HG02678 (cell line): ENCODE data around the gene SHLD1.

Experiments used
- ATAC-seq: cut with Tn5 transposase; IDR thresholded peaks from one replicate; pipeline ENCODE4 v1.9.1; 2021; ENCODE audit warnings: mild to moderate bottlenecking, moderate library complexity; ENCODE audit not compliant: unreplicated experiment

Gene SHLD1

DNA sequence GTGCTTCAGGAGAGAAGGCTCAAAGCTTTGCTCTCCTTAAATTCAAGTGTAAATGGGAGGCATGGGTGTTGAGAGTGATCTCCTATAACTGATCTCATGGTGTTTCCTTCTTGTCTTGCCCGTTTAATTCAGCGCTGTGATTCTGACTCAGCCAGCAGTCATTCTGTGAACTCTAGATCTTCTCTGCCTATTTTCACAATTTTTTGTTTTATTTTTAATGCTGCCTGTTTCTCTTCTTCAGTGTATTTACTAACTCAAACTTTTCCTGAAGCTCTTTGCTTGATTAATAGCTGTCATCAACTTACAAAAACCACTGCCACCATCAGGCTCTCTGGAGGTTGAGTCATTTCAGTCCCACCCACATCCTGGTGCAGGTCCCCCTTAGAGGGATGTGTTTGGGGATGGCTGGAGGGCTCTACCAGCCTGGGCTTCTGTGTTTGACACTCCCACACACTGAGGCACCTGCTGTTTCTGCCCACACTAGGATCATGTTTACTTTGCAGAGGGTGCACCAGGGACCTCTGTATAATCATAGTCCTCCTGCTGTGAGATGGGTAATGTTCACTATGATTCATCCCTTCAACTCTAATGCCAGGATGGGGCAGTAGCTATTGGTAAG is 94.0 kb downstream of the SHLD1 start:
- ATAC-seq, result peak; percentile 79

GRCh38 chr20:5845681-5846615 is 95.7 kb downstream of the SHLD1 start:
- ATAC-seq, result no peak

DNA sequence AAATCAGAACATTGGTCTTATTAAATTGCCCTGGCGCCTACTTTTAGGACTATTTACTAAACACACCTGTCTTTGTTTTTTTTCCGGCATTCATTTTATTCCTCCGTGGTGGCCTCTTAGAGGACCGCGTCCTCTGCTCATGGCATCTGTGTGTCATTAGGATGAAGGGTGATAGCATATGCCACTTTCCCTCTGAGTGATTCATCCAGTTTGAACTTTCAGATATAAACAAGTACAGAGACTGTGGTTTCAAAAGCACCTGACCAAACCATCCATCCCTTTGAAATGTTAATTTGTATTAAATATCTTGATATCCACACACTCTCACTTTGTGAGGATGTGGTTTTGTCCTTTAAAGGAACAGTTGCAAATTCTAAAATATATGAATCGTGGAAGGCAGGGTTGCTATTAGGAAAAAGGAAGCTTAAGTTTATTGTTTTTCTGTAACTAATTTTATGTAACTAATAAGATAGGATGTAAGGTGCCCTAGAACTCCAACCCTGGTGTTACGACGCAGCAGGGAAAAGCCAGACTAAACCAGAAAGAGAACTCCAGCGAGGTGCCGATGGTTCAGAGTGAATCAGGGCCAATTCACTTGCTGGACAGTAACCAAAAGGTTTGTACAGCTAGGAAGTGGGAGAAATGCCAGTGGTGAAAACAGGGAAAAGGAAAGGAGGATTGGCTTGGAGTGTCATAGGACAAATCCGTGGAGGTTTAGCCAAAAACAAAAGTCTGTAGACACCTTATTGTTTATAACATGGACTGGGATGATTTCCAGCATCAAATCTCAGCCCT is 98.7 kb downstream of the SHLD1 start:
- ATAC-seq, result no peak

- no peak for ATAC-seq
Observed at GRCh38 chr20:5855939-5856338, 105.7 kb downstream of the SHLD1 start.

DNA sequence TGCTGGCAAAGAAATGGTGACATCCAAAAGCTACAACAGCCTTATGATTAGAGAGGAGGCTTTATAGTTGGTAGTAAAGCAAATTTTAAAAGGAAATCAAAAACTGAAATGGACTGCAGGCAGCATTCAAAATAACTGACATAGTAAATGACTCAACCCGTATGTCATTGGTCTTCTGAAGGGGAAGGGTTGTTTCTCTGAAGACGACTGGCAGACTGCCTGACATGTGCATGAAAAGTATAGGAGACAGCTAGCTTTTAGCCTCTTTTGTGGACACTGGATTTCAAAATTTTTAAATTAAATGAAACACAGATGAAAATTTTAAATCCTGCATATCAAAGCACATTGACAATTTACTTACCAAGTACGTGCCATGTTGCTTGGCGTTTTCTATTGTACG is 109.4 kb downstream of the SHLD1 start:
- no peak for ATAC-seq

DNA sequence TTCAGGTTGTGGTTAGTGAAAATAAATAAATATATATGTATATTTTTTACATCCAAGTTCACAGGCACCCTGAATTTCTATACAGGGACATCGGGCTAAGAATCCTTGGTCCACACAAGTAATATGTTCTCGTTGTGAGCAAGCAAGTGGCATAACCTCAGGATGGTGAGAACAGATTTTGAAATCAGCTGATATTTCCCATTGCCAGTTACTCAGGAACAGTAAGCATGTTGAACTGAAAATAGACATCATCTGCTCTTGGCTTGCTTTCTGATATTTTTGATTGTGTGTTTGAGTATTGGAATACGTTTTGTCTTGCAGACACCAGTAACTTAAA is 112.5 kb downstream of the SHLD1 start:
- no peak for ATAC-seq

DNA sequence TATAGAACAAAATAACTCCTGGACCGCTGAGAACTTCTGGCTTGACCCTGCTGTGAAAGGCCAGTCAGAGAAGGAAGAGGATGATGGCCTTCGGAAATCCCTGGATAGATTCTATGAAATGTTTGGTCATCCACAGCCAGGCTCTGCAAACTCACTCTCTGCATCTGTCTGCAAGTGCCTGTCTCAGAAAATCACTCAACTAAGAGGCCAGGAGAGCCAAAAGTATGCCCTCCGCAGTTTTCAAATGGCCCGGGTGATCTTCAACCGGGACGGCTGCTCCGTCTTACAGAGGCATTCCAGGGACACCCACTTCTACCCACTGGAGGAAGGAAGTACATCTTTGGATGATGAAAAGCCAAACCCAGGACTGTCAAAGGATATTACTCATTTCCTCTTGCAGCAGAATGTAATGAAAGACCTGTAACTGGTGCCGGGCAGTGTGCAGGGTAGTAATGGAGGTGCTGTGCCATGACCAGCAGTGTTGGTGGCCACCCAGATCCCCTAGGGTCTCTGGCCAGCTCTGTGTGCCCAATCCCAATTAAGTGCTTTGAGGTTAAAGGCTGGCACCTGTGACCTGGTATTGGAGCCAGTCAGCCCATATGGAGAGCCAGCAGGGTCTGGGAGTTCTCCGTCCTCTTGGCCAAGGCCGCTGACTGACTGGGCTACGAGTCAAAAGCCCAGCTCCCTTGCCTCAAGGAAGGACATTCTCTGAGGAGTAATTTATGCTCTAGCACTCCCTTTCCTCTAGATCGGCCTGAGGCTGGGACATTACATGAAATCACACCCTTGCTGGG is 113.0 kb downstream of the SHLD1 start:
- no peak for ATAC-seq

- ATAC-seq, result no peak
Observed at GRCh38 chr20:5864428-5864827, 114.2 kb downstream of the SHLD1 start.

GRCh38 chr20:5864873-5865587 is 114.8 kb downstream of the SHLD1 start:
- no peak for ATAC-seq

- no peak for ATAC-seq
Observed at GRCh38 chr20:5865604-5866003, 115.4 kb downstream of the SHLD1 start.

GRCh38 chr20:5870568-5870981 is 120.4 kb downstream of the SHLD1 start:
- ATAC-seq, result no peak

GRCh38 chr20:5871459-5872410 is 121.5 kb downstream of the SHLD1 start:
- ATAC-seq, result no peak

- no peak for ATAC-seq
Observed at GRCh38 chr20:5877128-5877527, 126.9 kb downstream of the SHLD1 start.

GRCh38 chr20:5880326-5880725 is 130.1 kb downstream of the SHLD1 start:
- ATAC-seq, result no peak

DNA sequence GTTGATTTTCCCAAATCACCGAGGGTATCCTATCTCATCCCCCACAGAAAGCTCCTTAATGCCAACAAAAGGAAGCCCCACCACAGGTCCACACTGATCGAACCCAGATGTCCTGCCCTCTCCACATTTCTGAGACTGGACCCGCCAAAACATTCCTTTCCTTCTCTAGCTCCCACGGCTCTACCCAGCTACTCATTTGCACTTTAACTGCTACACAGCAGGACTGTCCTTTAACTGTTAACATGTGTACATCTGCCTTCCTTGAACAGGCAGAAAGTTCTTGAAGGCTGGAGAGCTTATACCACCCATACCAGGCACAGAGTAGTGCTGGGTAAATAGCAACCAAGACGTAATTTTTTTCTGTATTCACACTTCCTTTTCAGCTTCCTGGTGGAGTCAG is 131.5 kb downstream of the SHLD1 start:
- no peak for ATAC-seq

DNA sequence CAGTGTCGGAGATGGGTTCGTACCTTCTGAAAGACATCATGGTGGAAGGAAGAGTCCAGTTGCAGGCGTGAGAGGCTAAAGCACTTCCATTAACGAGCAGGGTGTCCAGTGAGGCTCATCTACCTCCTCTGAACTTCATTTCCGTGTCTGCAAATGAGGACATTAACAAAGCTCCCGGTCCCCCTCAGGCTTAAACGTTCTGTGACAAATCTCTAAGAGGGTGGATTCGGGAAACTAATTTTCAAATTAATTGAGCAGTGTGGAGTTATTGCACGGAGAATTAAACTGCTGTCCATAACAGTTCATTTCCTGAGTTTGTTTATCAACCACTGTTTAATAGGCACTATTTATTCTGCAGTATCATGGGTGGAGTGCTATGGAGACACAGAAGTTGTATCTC is 132.0 kb downstream of the SHLD1 start:
- no peak for ATAC-seq

GRCh38 chr20:5884465-5885335 is 134.5 kb downstream of the SHLD1 start:
- no peak for ATAC-seq

- no peak for ATAC-seq
Observed at GRCh38 chr20:5885866-5886265, 135.7 kb downstream of the SHLD1 start.
